Breast epithelium (tissue), 4 donors: Measurements from ENCODE around the gene BCORL1. TPM values are rescaled to one million over a fixed set of nuclear protein-coding genes. Genes with fewer than 3 reads are reported as not detected.

ENCODE experiments used
- DNase-seq, 2 donors: peaks; one replicate each; pipeline ENCODE4 v3.0.0-alpha.2; 2019; ENCODE audit warnings: low spot score in 2 of 2
- H3K27ac ChIP-seq, 2 donors: fragments of 200-600 bp; sonication (generic) in 1 of 2; one replicate each; pipeline ENCODE4 v1.5.1; 2016 to 2019; ENCODE audit warnings: mild to moderate bottlenecking in 1 of 2
- H3K27me3 ChIP-seq, 2 donors: fragments of 200-600 bp; sonication (generic) in 1 of 2; one replicate each; pipeline versions ENCODE4 v1.5.1 to v1.6.0; 2017 to 2019; ENCODE audit warnings: control low read depth in 1 of 2, mild to moderate bottlenecking in 1 of 2
- H3K36me3 ChIP-seq: fragments of 200-600 bp; one replicate; pipeline ENCODE4 v1.5.1; 2019
- H3K4me1 ChIP-seq, 2 donors: fragments of 200-600 bp; sonication (generic); one replicate each; pipeline ENCODE4 v1.5.1; 2016 to 2019; ENCODE audit warnings: control low read depth in 1 of 2
- H3K4me3 ChIP-seq, 3 donors: fragments of 200-600 bp; sonication (generic); 1 replicate in 2 of 3; 2 replicates in 1 of 3; pipeline ENCODE4 v1.5.1; 2016 to 2019; ENCODE audit warnings: mild to moderate bottlenecking in 3 of 3, moderate library complexity in 2 of 3
- H3K9me3 ChIP-seq, 2 donors: fragments of 200-600 bp; sonication (generic) in 1 of 2; one replicate each; pipeline ENCODE4 v1.5.1; 2016 to 2019; ENCODE audit warnings: control low read depth in 1 of 2
- POLR2A ChIP-seq: fragments of 450-650 bp; IDR thresholded peaks from one replicate; pipeline ENCODE4 v1.6.1; 2016; ENCODE audit warnings: antibody characterized with exemption, mild to moderate bottlenecking, moderate library complexity
- POLR2AphosphoS5 ChIP-seq, 3 donors: sonication (generic); formaldehyde crosslinking; IDR thresholded peaks; one replicate each; pipeline ENCODE4 v1.6.1; 2017; ENCODE audit warnings: antibody characterized with exemption in 3 of 3
- intact Hi-C: fragments of 100-400 bp; cut with DNase I; formaldehyde crosslinking; loops from one replicate; pipeline ENCODE4 v1.15.1; 2023; ENCODE audit warnings: low total_unique reads
- total RNA-seq, 3 donors: library from RNA; depleted of rRNA; stranded (reverse); fragments of >200 nt; gene quantifications; one replicate each; pipeline ENCODE4 v1.1.0, GENCODE V29; 2016
- TF ChIP-seq, protein P1 (sequence below), 3 donors: fragments of 450-650 bp; IDR thresholded peaks; one replicate each; pipeline ENCODE4 v1.5.1; 2016 to 2017; ENCODE audit warnings: antibody characterized with exemption in 3 of 3, mild to moderate bottlenecking in 3 of 3, moderate library complexity in 3 of 3

The BCORL1 gene
- total RNA-seq, 3 donors from 2014 or later = 4.5 to 5.0 (median 4.9) TPM

DNA sequence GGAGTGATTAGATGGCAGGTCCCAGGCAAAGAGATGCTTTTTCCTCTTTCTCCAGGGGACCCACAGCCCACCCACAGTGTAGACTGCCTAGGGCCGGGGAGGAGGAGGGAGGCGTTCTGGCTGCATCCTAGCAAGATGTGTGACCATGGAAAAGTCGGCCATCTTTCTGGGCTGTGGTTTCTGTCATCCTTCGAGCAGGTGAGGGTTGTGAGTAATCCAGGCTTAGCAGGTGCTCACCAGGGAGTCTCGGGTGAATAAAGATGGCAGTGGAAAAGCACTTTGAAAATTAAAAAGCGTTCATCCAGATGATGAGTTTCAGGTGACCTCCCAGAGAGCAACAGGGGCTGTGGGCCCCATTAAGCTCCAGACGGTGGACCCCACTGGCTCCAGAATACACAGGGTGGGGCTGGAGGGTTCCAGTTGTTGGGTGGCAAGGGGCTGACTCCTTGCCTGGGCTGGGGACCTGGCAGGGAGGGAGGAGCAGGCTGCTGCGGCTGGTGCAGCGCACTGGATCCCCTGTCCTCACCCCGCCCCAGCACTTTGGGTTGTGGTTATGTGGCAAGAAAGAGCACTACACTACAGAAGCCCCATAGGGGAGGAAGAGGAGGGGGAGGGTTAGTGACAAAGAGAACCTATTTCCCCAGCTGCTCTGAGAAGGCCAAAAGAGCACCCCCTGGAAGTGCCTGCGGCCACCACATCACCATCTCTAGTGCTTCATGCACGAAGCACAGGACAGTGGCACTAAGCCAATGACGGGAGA, 104.2 kb downstream of the BCORL1 start:
- Histone ChIP-seq H3K36me3 (no peaks in the 10 kb centered on the region), H3K4me1 (no peaks in the 10 kb centered on the region), H3K27ac (peak overlapping the region in 1 of 2 donors; percentile 72), H3K4me3 (no peak overlapping the region), H3K27me3 (peaks cover 0 to 14% of the 10 kb centered on the region in 2 donors), H3K9me3 (no peaks in the 10 kb centered on the region)
- intact Hi-C loops = no loop called here
- DNase-seq = no peak
- TF ChIP-seq POLR2A = no peak
- no peak for TF ChIP-seq POLR2AphosphoS5 (IDR thresholded peaks at IDR 0.05)
- TF ChIP-seq, protein P1, sequence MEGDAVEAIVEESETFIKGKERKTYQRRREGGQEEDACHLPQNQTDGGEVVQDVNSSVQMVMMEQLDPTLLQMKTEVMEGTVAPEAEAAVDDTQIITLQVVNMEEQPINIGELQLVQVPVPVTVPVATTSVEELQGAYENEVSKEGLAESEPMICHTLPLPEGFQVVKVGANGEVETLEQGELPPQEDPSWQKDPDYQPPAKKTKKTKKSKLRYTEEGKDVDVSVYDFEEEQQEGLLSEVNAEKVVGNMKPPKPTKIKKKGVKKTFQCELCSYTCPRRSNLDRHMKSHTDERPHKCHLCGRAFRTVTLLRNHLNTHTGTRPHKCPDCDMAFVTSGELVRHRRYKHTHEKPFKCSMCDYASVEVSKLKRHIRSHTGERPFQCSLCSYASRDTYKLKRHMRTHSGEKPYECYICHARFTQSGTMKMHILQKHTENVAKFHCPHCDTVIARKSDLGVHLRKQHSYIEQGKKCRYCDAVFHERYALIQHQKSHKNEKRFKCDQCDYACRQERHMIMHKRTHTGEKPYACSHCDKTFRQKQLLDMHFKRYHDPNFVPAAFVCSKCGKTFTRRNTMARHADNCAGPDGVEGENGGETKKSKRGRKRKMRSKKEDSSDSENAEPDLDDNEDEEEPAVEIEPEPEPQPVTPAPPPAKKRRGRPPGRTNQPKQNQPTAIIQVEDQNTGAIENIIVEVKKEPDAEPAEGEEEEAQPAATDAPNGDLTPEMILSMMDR (IDR thresholded peaks at IDR 0.05) = no peak

DNA sequence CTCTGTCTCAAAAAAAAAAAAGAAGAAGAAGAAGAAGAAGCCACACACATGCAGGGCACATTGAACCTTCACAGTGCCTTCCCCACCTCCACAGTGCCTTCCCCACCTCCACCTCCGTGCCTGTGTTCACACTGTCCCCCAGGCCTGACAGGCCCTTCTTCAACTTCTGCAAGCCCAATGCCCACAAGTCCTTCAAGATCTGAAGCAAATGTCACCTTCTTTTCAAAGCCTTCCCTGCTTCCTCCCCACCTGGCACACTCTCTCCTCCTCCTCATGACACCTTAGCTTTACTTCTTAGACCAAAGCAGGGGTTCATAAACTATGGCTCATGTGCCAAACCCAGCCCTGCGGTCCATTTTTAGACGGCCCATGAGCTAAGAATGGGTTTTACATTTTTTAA, 107.9 kb downstream of the BCORL1 start:
- Histone ChIP-seq H3K4me1 (no peaks in the 10 kb centered on the region), H3K27me3 (peaks cover 0 to 12% of the 10 kb centered on the region in 2 donors), H3K36me3 (no peaks in the 10 kb centered on the region), H3K9me3 (no peaks in the 10 kb centered on the region), H3K27ac (no peak overlapping the region), H3K4me3 (no peak overlapping the region)
- DNase-seq = no peak
- TF ChIP-seq POLR2A (no peak), POLR2AphosphoS5 (IDR thresholded peaks at IDR 0.05) (no peak)
- TF ChIP-seq, protein P1 (IDR thresholded peaks at IDR 0.05) = no peak
- intact Hi-C loops = no loop called here

DNA sequence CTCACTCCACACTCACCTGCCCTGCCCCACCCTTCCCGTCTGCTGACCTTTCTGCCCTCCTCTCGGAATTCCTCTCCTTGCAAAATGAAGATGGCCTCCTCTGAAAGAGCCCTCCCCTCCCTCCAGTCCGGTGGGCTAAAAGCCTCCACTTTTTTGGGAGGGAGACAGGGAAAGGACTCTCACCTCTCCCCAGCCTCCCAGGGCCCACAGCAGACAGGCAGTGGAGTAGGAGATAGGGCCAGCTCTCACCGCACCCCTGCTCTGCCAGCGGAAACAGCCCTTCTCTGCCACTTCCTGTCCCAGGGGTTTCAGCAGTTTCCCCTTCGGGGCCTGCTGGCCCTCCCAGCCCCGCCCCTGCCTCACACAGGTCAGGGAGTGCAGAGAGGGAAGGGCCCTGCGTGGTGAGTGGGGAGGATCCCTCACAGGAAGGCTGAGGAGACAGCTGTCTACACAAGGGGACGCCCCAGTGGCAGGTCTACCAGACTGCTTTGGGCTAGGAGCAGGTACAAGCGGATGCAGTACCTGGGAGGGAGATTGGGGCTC, 109.6 kb downstream of the BCORL1 start:
- H3K27me3 ChIP-seq = peaks cover 0 to 12% of the 10 kb centered on the region in 2 donors
- intact Hi-C loops = no loop called here
- H3K36me3 ChIP-seq = no peaks in the 10 kb centered on the region
- no peak overlapping the region for H3K4me3 ChIP-seq
- no peaks in the 10 kb centered on the region for H3K9me3 ChIP-seq
- H3K4me1 ChIP-seq = no peaks in the 10 kb centered on the region
- TF ChIP-seq POLR2AphosphoS5 (IDR thresholded peaks at IDR 0.05) (no peak), POLR2A (no peak)
- TF ChIP-seq, protein P1 (IDR thresholded peaks at IDR 0.05) = no peak
- no peak for DNase-seq
- H3K27ac ChIP-seq = peak overlapping the region in 1 of 2 donors; percentile 19

DNA sequence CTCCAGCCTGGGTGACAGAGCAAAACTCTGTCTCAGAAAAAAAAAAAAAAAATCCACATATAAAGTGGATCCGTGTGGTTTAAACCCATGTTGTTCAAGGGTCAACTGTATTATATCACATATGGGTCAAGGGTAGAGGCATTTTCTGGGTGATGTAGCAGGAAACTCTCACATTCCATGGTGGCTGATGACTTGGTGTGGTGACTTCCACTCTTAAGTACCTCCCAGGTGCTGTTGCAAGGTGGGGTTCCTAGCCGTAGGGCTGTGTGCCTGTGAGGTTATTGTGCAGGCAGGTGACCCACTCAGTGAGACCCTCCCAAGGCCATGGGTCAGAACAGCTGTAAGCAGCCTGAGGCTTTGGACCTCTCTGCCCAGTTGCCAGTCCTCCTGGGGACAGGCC, 110.8 kb downstream of the BCORL1 start:
- Histone ChIP-seq H3K4me1 (no peaks in the 10 kb centered on the region), H3K4me3 (no peak overlapping the region), H3K27me3 (peaks cover 0 to 12% of the 10 kb centered on the region in 2 donors), H3K27ac (peak overlapping the region in 1 of 2 donors; percentile 12), H3K9me3 (no peaks in the 10 kb centered on the region), H3K36me3 (no peaks in the 10 kb centered on the region)
- no peak for TF ChIP-seq POLR2A
- DNase-seq = no peak
- intact Hi-C loops = no loop called here

DNA sequence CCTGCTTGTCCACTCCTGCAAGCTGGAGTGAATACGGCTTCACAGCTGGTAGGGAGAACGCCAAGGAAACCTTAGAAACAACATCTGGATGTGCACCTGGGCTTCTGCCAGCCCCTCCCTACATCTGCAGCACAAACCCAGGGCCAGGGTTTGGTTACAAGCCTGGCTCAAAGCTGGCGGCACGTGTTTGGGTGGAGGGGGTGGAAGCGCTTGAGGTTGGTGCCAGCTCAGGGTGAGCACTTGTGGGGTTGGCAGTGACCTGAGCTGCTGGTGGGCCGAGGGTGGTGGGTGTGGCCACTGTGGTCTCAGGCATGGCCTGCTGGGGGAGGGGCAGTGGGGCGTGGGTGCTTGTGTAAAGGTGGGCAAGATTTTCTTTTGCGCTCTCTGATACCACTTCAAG, 112.3 kb downstream of the BCORL1 start:
- H3K27ac ChIP-seq = no peak overlapping the region
- DNase-seq = no peak
- H3K4me3 ChIP-seq = no peak overlapping the region
- TF ChIP-seq, protein P1 (IDR thresholded peaks at IDR 0.05) = no peak
- no peak for TF ChIP-seq POLR2AphosphoS5 (IDR thresholded peaks at IDR 0.05)
- TF ChIP-seq POLR2A = no peak
- H3K9me3 ChIP-seq = no peaks in the 10 kb centered on the region
- H3K4me1 ChIP-seq = no peaks in the 10 kb centered on the region
- intact Hi-C loops = no loop called here
- H3K36me3 ChIP-seq = no peaks in the 10 kb centered on the region
- peaks cover 0 to 12% of the 10 kb centered on the region in 2 donors for H3K27me3 ChIP-seq
